AG04450 (cell line): ENCODE measurements around the gene INPP5D. TPM values are rescaled to one million over a fixed set of nuclear protein-coding genes. Genes with fewer than 3 reads are reported as not detected.

ENCODE experiments used
- CTCF ChIA-PET: fragments of 300-600, 350-600 bp; formaldehyde crosslinking; extraction: SDS; loops from one replicate; lab custom pipeline; 2022; ENCODE audit warnings: antibody characterized with exemption, inconsistent platforms; lab: Charles Lee
- POLR2A ChIA-PET: fragments of 350-600 bp; formaldehyde crosslinking; extraction: SDS; loops from one replicate; lab custom pipeline; 2021; ENCODE audit warnings: antibody characterized with exemption, inconsistent platforms; lab: Yijun Ruan, JAX
- DNase-seq: peaks from one replicate; pipeline ENCODE4 v3.0.0-alpha.2; 2011; ENCODE audit warnings: low read depth, low spot score
- H3K27ac ChIP-seq: one replicate; pipeline ENCODE4 v1.5.1; 2012; ENCODE audit warnings: low read depth, low read length, control low read depth
- H3K27me3 ChIP-seq: one replicate; pipeline ENCODE4 v1.6.0; 2012; ENCODE audit warnings: low read length; ENCODE audit not compliant: control insufficient read depth, insufficient read depth
- H3K4me3 ChIP-seq: 2 replicates; pipeline ENCODE4 v1.5.1; 2011; ENCODE audit warnings: mild to moderate bottlenecking, low read depth, low read length, control low read depth
- H3K9me3 ChIP-seq: 2 replicates; pipeline ENCODE4 v1.5.1; 2012; ENCODE audit warnings: low read length; ENCODE audit not compliant: control insufficient read depth, insufficient read depth
- polyA plus RNA-seq: library from polyadenylated mRNA; depleted of rRNA; stranded (reverse); fragments of >200 nt; gene quantifications from 2 replicates; pipeline ENCODE4 v1.2.3, GENCODE V29; 2011
- TF ChIP-seq, protein P1 (sequence below): IDR thresholded peaks from 2 replicates; pipeline ENCODE4 v1.5.1; 2011; ENCODE audit warnings: low read depth, low read length, control low read depth, inconsistent platforms

Gene INPP5D
- polyA plus RNA-seq, 1 experiment, result 0.43 TPM

DNA sequence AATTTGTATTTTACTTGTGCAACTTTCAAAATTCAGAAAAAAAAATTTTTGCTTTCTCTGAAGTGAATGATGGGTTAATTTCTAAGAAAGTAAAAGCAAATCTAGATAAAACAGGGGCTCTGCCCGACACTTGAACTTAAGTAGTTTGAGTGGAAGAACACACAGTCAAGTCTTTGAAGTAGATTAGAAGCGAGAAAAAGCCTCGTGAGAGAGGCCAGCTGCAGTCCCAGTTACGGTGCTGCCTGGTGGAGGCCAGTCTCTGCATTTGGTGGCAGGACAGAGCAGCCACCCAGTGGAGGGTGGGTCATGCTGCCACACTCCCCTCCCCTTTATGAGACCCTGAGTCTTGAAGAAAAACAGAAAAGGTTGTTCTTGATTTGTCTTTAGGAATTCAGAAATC lies 81.8 kb downstream of the INPP5D start:
- POLR2A ChIA-PET, result no interaction called here
- TF ChIP-seq, protein P1, sequence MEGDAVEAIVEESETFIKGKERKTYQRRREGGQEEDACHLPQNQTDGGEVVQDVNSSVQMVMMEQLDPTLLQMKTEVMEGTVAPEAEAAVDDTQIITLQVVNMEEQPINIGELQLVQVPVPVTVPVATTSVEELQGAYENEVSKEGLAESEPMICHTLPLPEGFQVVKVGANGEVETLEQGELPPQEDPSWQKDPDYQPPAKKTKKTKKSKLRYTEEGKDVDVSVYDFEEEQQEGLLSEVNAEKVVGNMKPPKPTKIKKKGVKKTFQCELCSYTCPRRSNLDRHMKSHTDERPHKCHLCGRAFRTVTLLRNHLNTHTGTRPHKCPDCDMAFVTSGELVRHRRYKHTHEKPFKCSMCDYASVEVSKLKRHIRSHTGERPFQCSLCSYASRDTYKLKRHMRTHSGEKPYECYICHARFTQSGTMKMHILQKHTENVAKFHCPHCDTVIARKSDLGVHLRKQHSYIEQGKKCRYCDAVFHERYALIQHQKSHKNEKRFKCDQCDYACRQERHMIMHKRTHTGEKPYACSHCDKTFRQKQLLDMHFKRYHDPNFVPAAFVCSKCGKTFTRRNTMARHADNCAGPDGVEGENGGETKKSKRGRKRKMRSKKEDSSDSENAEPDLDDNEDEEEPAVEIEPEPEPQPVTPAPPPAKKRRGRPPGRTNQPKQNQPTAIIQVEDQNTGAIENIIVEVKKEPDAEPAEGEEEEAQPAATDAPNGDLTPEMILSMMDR, result no peak
- Histone ChIP-seq H3K27me3 (peaks cover 13% of the 10 kb centered on the region), H3K4me3 (no peak overlapping the region), H3K27ac (no peak overlapping the region), H3K9me3 (no peaks in the 10 kb centered on the region)
- CTCF ChIA-PET, result no interaction called here
- no peak for DNase-seq

DNA sequence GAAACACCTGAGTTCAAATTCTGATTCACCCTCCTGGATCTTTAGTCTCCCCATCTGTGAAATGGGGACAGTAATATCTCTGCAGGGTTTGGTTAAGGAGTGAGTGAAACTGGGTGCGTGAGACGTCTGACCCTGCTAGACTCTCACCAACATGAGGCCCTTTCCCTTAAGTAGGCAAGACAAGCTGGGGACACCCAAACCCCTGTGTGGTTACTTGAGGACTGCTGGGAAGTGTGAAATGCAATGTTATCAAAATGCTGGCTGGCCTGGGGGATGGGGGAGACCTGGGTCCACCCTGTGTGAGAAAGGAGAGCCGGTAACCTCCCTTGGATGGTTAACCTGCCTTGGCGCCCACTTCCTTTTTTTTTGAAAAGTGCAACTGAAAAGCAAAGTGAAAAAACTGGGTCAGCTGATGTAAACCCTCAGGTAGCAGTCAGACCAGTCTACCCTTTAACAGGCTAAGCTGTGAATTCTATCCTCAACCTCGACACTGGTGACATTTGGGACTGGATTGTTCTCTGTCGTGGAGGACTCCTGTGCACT lies 82.3 kb downstream of the INPP5D start:
- CTCF ChIA-PET, result no interaction called here
- Histone ChIP-seq H3K4me3 (no peak overlapping the region), H3K27me3 (peaks cover 15% of the 10 kb centered on the region), H3K27ac (no peak overlapping the region), H3K9me3 (no peaks in the 10 kb centered on the region)
- DNase-seq, result no peak
- POLR2A ChIA-PET, result no interaction called here
- TF ChIP-seq, protein P1, result no peak

DNA sequence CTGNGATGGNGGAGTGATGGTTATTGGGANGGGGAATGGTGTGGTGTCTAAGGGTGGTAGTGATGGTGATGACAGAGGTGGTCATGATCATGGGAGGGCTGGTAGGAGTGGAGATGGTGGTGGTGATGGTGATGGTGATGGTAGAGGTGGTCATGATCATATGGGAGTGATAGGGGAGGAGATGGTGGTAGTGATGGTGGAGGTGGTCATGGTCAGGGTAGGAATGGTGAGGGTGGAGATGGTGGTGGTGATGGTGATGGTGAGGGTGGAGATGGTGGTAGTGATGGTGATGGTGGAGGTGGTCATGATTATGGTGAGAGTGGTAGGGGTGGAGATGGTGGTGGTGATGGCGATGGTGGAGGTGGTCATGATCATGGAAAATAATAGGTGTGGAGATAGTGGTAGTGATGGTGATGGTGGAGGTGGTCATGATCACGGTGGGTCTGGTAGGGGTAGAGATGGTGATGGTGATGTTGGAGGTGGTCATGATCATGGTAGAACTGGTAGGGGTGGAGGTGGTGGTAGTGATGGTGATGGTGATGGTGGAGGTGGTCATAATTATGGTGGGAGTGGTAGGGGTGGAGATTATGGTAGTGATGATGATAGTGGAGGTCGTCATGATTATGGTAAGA lies 83.7 kb downstream of the INPP5D start:
- TF ChIP-seq, protein P1, result no peak
- DNase-seq, result no peak
- Histone ChIP-seq H3K27ac (no peak overlapping the region), H3K9me3 (no peaks in the 10 kb centered on the region), H3K27me3 (peaks cover 16% of the 10 kb centered on the region), H3K4me3 (no peak overlapping the region)
- ChIA-PET CTCF (no interaction called here), POLR2A (no interaction called here)

DNA sequence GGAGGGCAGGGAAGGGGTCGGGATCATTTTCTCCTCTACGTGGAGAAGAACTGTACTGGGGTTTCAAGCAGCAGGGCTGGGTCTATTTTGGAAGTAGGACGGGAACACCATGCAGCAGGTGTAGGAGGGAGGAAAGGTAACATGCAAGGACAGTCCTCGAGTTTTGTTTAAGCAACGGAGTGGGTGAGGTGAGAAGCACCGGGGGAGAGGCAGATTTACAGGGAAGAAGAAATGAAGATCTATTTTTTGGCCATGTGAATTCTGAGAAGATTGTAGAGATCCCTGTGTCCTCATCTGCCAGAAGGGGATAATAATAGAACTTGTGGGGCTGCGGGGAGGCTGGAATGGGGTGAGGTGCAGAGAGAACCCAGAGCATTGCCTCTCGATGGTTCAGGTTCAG lies 85.6 kb downstream of the INPP5D start:
- Histone ChIP-seq H3K4me3 (no peak overlapping the region), H3K9me3 (no peaks in the 10 kb centered on the region), H3K27ac (no peak overlapping the region), H3K27me3 (peaks cover 21% of the 10 kb centered on the region)
- ChIA-PET POLR2A (no interaction called here), CTCF (no interaction called here)
- TF ChIP-seq, protein P1, result no peak
- DNase-seq, result no peak

DNA sequence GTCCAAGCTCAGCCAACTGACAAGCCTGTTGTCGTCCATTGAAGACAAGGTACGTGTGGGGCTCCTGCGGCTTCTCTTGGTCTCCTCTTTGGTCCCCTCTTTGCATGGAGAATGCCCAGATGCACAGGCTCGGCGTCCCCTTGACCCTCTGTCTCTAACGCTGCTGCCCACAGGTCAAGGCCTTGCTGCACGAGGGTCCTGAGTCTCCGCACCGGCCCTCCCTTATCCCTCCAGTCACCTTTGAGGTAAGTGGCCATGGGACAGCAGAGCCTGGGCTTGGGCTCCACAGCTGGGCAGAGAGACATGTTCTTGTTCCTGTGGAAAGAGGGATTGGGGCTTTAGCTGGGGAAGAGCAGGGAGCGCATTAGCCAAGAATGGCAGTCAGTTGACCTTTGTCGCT lies 86.1 kb downstream of the INPP5D start:
- TF ChIP-seq, protein P1, result no peak
- Histone ChIP-seq H3K27ac (no peak overlapping the region), H3K27me3 (peaks cover 19% of the 10 kb centered on the region), H3K4me3 (no peak overlapping the region), H3K9me3 (no peaks in the 10 kb centered on the region)
- no peak for DNase-seq
- ChIA-PET CTCF (no interaction called here), POLR2A (no interaction called here)
